Measurements from ENCODE around the gene PARS2. TPM values are rescaled to one million over a fixed set of nuclear protein-coding genes. Genes with fewer than 3 reads are reported as not detected.

Gene PARS2
- total RNA-seq, 1 donor from 2014 or later = 5.4 TPM

- H3K79me2 ChIP-seq (ENCODE audit: insufficient read depth, low read length) = no peaks in the 10 kb centered on the region
- peaks cover 36% of the 10 kb centered on the region for H3K27me3 ChIP-seq (ENCODE audit: insufficient read depth, low read length)
- Mint-ChIP-seq H3K9me3 (ENCODE audit: unreplicated experiment) (no peaks in the 10 kb centered on the region), H3K4me3 (ENCODE audit: unreplicated experiment) (no peak overlapping the region), H3K4me1 (ENCODE audit: low read depth, unreplicated experiment) (peaks cover 7% of the 10 kb centered on the region), H3K27ac (ENCODE audit: unreplicated experiment) (no peak overlapping the region), H3K36me3 (ENCODE audit: low read depth, unreplicated experiment) (peaks cover 1% of the 10 kb centered on the region), H3K27me3 (ENCODE audit: low read depth, unreplicated experiment) (peaks cover 17% of the 10 kb centered on the region)
- DNase-seq (ENCODE audit: low read depth) = no peak
- H4K20me1 ChIP-seq (ENCODE audit: insufficient read depth, low read length) = no peaks in the 10 kb centered on the region
- no peaks in the 10 kb centered on the region for H3K36me3 ChIP-seq (ENCODE audit: insufficient read depth, low read length)
- H3K9ac ChIP-seq (ENCODE audit: low read length) = no peak overlapping the region
- TF ChIP-seq EZH2 (IDR thresholded peaks at IDR 0.05; ENCODE audit: insufficient read depth, low read length) (no peak), CTCF (IDR thresholded peaks at IDR 0.05; ENCODE audit: insufficient read depth, low read depth, low read length) (no peak)
- H2AFZ ChIP-seq (ENCODE audit: low read depth, low read length) = no peak overlapping the region
- H3K9me3 ChIP-seq (ENCODE audit: insufficient read depth, low read depth, low read length) = no peaks in the 10 kb centered on the region
- no peak for FAIRE-seq
- H3K4me2 ChIP-seq (ENCODE audit: low read length) = no peak overlapping the region
- H3K4me3 ChIP-seq (ENCODE audit: insufficient read depth, low read depth, low read length) = no peak overlapping the region
- H3K4me1 ChIP-seq (ENCODE audit: insufficient read depth, low read length) = peaks cover 3% of the 10 kb centered on the region
- H3K27ac ChIP-seq (ENCODE audit: low read depth, low read length) = no peak overlapping the region
These were observed 34.7 kb upstream of the PARS2 start for GRCh38 chr1:54798769-54799641.

- Histone ChIP-seq H4K20me1 (ENCODE audit: insufficient read depth, low read length) (no peaks in the 10 kb centered on the region), H3K4me1 (ENCODE audit: insufficient read depth, low read length) (peaks cover 3% of the 10 kb centered on the region), H3K4me3 (ENCODE audit: insufficient read depth, low read depth, low read length) (no peak overlapping the region), H3K79me2 (ENCODE audit: insufficient read depth, low read length) (no peaks in the 10 kb centered on the region), H3K27ac (ENCODE audit: low read depth, low read length) (no peak overlapping the region), H3K4me2 (ENCODE audit: low read length) (no peak overlapping the region), H3K36me3 (ENCODE audit: insufficient read depth, low read length) (no peaks in the 10 kb centered on the region), H2AFZ (ENCODE audit: low read depth, low read length) (no peak overlapping the region), H3K27me3 (ENCODE audit: insufficient read depth, low read length) (peaks cover 36% of the 10 kb centered on the region), H3K9me3 (ENCODE audit: insufficient read depth, low read depth, low read length) (no peaks in the 10 kb centered on the region), H3K9ac (ENCODE audit: low read length) (no peak overlapping the region)
- DNase-seq (ENCODE audit: low read depth) = no peak
- FAIRE-seq = no peak
- no peaks in the 10 kb centered on the region for H3K9me3 Mint-ChIP-seq (ENCODE audit: unreplicated experiment)
- H3K36me3 Mint-ChIP-seq (ENCODE audit: low read depth, unreplicated experiment) = peaks cover 1% of the 10 kb centered on the region
- TF ChIP-seq CTCF (IDR thresholded peaks at IDR 0.05; ENCODE audit: insufficient read depth, low read depth, low read length) (no peak), EZH2 (IDR thresholded peaks at IDR 0.05; ENCODE audit: insufficient read depth, low read length) (no peak)
- no peak overlapping the region for H3K27ac Mint-ChIP-seq (ENCODE audit: unreplicated experiment)
- H3K4me1 Mint-ChIP-seq (ENCODE audit: low read depth, unreplicated experiment) = peaks cover 9% of the 10 kb centered on the region
- H3K27me3 Mint-ChIP-seq (ENCODE audit: low read depth, unreplicated experiment) = peaks cover 17% of the 10 kb centered on the region
- H3K4me3 Mint-ChIP-seq (ENCODE audit: unreplicated experiment) = no peak overlapping the region
These were observed 33.9 kb upstream of the PARS2 start for GRCh38 chr1:54798206-54798605.

- Histone ChIP-seq H3K4me2 (ENCODE audit: low read length) (no peak overlapping the region), H3K27ac (ENCODE audit: low read depth, low read length) (no peak overlapping the region), H3K27me3 (ENCODE audit: insufficient read depth, low read length) (peaks cover 31% of the 10 kb centered on the region), H3K9me3 (ENCODE audit: insufficient read depth, low read depth, low read length) (peaks cover 3% of the 10 kb centered on the region), H2AFZ (ENCODE audit: low read depth, low read length) (no peak overlapping the region), H3K79me2 (ENCODE audit: insufficient read depth, low read length) (no peaks in the 10 kb centered on the region), H4K20me1 (ENCODE audit: insufficient read depth, low read length) (no peaks in the 10 kb centered on the region), H3K36me3 (ENCODE audit: insufficient read depth, low read length) (no peaks in the 10 kb centered on the region), H3K4me3 (ENCODE audit: insufficient read depth, low read depth, low read length) (no peak overlapping the region), H3K9ac (ENCODE audit: low read length) (no peak overlapping the region), H3K4me1 (ENCODE audit: insufficient read depth, low read length) (peaks cover 3% of the 10 kb centered on the region)
- Mint-ChIP-seq H3K4me3 (ENCODE audit: unreplicated experiment) (no peak overlapping the region), H3K27ac (ENCODE audit: unreplicated experiment) (no peak overlapping the region), H3K27me3 (ENCODE audit: low read depth, unreplicated experiment) (peaks cover 16% of the 10 kb centered on the region), H3K4me1 (ENCODE audit: low read depth, unreplicated experiment) (peaks cover 9% of the 10 kb centered on the region), H3K36me3 (ENCODE audit: low read depth, unreplicated experiment) (peaks cover 3% of the 10 kb centered on the region), H3K9me3 (ENCODE audit: unreplicated experiment) (no peaks in the 10 kb centered on the region)
- FAIRE-seq = no peak
- no peak for DNase-seq (ENCODE audit: low read depth)
- TF ChIP-seq EZH2 (IDR thresholded peaks at IDR 0.05; ENCODE audit: insufficient read depth, low read length) (no peak), CTCF (IDR thresholded peaks at IDR 0.05; ENCODE audit: insufficient read depth, low read depth, low read length) (no peak)
These were observed 32.6 kb upstream of the PARS2 start for GRCh38 chr1:54796902-54797301.

Measured in astrocyte (in vitro differentiated cells and primary cell).